HG03521 (cell line): ENCODE data around the gene MORC3.
"Not testable (repeated sequence)": the region's sequence is repeated elsewhere in the genome, so short reads cannot be mapped to it uniquely, and the experiment has no call there.

Source experiments
- ATAC-seq: cut with Tn5 transposase; IDR thresholded peaks from one replicate; pipeline ENCODE4 v1.9.1; 2021; ENCODE audit warnings: mild to moderate bottlenecking, moderate library complexity; ENCODE audit not compliant: unreplicated experiment

MORC3 gene

DNA sequence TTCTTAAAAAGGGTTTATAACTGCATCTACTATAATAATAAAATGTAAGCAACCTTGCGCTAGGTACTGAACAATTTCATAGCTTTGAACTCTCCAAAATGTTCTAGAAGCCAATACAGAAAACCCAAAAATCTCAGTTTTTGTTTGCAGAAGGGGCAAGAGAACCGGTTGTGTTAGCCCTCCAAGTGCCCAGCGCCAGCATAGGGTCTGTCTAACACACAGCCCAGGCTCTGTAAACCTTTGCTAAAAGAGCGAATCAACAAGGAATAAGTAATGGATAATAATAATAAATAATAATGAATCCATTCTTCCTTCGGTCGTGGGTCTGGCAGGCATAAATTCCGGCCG, 64.9 kb downstream of the MORC3 start:
- ATAC-seq, result peak; percentile 8

DNA sequence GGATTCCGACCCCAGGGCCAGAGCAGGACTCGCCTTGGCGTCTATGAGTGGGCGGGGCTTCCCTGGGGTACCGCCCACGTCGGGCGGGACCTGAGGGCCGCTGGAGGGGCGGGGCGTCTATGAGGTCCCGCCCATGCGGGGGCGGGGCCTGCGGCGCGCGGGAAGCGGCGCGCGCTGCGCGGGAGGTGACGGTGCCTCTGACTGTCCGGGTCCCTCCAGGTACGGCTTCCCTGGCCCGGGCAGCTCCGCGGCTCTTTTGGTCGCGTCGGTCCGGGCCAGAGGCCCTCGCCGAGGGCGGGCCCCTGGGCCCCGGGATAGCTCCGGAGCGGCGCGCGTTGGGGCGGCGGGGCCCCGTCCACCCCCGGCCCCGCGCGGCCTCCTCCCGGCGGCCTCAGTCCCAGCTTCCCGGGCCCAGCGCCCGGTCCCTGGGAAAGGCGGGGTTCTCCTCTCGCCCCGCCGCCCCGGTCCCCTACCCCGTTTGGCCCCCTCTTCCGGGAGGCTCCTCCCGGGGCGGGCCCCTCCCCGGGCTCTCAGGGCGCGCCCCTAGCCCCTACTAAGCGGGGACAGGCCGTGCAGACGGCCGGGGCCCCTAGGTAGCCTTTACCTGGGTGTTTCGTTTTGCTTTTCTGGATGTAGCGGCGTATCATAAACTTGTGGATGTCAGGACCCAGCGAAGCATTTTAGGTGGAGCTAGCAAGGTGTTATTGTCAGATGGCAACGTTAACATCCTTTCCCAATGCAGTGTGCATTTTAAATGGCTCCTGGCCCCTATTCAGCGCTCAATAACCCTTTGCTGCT, 65.4 kb downstream of the MORC3 start, which contains the start of gene CHAF1B:
Gene CHAF1B (plus strand): TSS at position 160 of the 798 bp plus-strand sequence. CDS start 745 bp downstream, outside the sequence.
- peak; percentile 92 for ATAC-seq

GRCh38 chr21:36386031-36386642, 66.1 kb downstream of the MORC3 start:
- no peak for ATAC-seq

DNA sequence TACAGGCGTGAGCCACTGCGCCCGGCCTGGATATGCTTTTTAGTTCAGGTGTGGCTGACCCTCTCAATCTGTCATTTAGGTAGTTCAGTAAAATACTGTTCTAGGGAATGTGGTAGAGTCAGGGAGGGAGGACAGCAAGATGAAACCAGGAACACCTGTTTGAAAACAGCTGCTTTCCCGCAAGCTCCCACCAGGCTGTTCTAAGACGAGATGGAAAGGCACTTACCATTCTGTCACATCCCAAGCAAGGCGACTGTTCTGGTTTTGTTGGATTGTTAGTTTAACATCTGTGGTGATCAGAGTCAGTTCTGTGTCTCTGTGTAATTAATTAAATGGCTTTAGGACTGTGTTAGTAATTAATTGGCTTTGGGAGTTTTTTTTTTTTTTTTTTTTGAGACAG, 68.1 kb downstream of the MORC3 start:
- no peak for ATAC-seq

- no peak for ATAC-seq
Observed at GRCh38 chr21:36388835-36389234, 68.8 kb downstream of the MORC3 start.

DNA sequence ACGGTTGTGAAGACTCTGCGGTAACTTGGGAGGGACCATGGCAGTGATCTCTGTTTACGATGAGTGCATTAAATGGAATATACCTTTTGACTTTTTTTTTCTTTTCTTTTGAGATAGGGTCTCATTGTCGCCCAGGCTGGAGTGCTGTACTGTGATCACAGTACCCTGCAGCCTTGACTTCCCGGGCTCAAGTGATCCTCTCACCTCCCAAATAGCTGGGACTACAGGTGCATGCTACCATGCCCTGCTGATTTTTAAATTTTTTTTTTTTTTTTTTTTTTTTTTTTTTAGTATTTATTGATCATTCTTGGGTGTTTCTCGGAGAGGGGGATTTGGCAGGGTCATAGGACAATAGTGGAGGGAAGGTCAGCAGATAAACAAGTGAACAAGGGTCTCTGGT, 71.7 kb downstream of the MORC3 start:
- ATAC-seq, result not testable (repeated sequence)

GRCh38 chr21:36395353-36396111, 75.5 kb downstream of the MORC3 start:
- ATAC-seq, result no peak

DNA sequence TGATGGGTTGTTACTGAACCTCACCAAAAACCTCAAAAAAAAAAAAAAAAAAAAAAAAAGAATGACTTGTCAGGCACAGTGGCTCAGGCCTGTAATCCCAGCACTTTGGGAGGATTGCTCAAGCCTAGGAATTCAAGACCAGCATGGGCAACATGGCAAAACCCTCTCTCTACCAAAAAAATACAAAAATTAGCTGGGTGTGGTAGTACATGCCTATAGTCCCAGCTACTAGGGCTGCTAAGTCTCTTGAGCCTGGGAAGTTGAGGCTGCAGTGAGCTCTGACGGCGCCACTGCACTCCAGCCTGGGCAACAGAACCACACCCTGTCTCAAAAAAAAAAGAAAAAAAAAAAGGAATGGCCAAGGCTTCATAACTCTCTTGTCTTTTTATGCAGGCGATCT, 76.3 kb downstream of the MORC3 start:
- no peak for ATAC-seq

DNA sequence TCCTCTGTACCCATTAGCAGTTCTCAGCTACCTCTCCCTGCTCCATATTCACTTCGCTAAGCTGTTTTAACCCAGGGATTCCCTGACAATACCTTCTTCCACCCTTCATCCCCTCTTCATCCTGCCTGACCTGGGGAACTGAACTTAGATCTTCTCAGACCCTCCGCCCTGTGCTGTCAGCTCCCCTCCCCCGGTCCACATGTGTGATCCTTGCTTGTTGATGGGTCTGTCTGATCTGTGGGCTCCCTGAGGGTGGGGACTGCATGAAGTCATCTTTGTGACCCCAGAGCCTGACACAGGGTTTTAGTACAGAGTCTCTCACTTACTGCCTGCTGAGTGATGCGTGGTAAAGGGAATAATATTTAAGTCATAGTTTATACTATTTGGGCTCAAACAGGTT, 77.0 kb downstream of the MORC3 start:
- no peak for ATAC-seq

DNA sequence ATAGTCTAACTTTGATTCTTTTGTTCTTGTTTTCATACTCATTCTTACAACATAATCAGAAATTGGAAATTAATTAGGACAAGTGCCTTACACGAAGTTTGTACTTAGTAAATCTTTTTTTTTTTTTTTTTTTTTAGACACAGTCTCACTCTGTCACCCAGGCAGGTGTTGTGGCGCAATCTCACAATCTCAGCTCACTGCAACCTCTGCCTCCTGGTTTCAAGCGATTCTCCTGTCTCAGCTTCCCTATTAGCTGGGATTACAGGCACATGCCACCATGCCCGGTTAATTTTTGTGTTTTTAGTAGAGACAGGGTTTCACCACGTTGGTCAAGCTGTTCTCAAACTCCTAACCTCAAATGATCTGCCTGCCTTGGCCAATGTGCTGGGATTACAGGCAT, 77.6 kb downstream of the MORC3 start:
- ATAC-seq, result no peak

GRCh38 chr21:36399736-36400135, 79.7 kb downstream of the MORC3 start:
- ATAC-seq, result not testable (repeated sequence)

DNA sequence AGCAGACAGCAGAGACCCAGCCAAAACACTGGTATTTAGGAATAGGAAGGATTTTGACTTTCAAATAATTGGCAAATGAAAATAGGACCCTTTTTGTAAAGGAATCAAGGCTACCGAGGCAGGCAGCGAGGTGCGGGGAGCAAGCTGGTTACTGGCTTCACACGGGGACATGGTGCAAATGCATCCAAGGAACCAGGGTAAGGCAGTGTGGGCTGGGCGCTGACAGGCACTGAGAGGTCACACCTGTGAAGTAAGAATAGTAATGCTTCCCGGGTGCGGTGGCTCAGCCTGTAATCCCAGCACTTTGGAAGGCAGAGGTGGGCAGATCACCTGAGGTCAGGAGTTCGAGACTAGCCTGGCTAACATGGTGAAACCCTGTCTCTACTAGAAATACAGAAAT, 80.7 kb downstream of the MORC3 start:
- ATAC-seq, result no peak

DNA sequence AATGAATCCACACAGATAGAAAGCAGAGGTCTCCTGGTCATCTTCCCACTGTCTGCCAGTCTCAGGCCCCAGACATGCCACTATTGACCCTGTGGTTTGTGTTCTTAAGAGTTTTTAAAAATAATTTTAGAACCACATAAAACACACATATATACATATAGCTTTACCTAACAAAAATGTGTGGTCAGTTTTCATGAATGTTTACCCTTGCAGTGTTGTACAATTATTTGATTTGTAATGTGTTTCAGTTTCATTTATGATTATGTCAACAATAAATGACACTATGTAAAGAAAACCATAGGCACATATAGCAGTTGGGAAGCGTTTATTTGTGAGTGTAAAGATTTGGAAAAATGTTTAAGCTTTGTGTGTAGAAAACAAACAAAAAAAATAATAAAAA, 82.3 kb downstream of the MORC3 start:
- no peak for ATAC-seq

DNA sequence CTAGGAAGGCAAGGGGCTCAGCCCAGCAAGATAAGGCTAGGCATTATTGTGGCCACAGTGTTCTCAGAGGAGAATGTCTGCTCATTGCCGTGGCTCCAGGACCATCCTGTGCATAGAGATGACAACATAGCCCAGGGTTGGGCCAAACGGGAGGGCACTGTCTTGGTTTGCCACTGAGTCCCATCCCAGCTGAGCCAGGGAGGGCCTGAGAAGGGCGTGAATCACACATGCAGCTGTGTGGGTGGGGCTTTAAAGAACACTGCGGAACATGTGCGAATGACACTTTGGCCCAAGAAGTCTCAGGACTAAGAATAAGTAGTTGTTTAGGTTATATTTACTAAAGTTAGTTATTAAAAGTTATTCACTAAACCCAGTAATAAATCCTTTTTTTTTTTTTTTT, 83.7 kb downstream of the MORC3 start:
- no peak for ATAC-seq

GRCh38 chr21:36408568-36408967, 88.6 kb downstream of the MORC3 start:
- ATAC-seq, result no peak

GRCh38 chr21:36411301-36411700, 91.3 kb downstream of the MORC3 start:
- no peak for ATAC-seq

DNA sequence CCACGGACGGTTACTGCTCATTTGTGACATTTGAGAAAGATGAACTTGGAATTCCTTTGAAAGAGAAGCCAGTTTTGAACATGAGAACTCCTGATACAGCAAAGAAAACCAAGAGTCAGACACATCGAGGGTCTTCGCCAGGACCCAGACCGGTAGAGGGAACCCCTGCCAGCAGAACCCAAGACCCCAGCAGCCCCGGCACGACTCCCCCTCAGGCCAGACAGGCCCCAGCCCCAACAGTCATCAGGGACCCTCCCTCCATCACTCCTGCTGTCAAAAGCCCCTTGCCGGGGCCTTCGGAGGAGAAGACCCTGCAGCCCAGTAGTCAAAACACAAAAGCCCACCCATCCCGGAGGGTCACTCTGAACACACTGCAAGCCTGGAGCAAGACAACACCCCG, 92.9 kb downstream of the MORC3 start:
- ATAC-seq, result no peak

DNA sequence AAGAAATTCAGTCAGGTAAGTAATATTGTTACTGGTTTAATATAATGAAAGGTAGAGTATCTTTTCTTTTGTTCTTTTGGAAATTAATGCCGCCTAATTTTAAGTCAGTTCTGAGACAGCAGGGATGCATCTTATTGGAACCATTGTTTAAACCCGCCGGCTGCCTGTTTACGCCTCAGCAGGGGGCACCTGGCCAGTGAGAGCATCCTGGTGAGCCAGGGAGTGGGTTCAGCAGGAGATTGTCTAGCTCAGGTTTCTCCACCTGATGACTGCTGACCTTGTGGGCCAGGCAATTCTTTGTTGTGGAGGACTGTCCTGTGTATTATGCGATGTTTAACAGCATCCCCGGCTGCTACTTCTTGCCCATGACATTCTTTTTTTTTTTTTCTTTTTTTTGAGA, 95.4 kb downstream of the MORC3 start:
- no peak for ATAC-seq

GRCh38 chr21:36419241-36419640, 99.2 kb downstream of the MORC3 start:
- ATAC-seq, result no peak

GRCh38 chr21:36419996-36420395, 100.0 kb downstream of the MORC3 start:
- no peak for ATAC-seq

GRCh38 chr21:36420571-36421339, 100.8 kb downstream of the MORC3 start:
- no peak for ATAC-seq
